AG04449 (cell line): Measurements from ENCODE around the gene DMD.
"Not testable (repeated sequence)": the region's sequence is repeated elsewhere in the genome, so short reads cannot be mapped to it uniquely, and the experiment has no call there.

Experiments
- CTCF ChIA-PET: fragments of 350-600 bp; formaldehyde crosslinking; extraction: SDS; loops from one replicate; lab custom pipeline; 2021; ENCODE audit warnings: antibody characterized with exemption; lab: Yijun Ruan, JAX
- POLR2A ChIA-PET: fragments of 400-600, 350-600 bp; formaldehyde crosslinking; extraction: SDS; loops from one replicate; lab custom pipeline; 2020; ENCODE audit warnings: antibody characterized with exemption, inconsistent platforms; lab: Yijun Ruan, JAX
- DNase-seq: peaks from one replicate; pipeline ENCODE4 v3.0.0-alpha.2; 2010; ENCODE audit warnings: low read depth, low spot score
- H3K4me3 ChIP-seq: 2 replicates; pipeline ENCODE4 v1.5.1; 2011; ENCODE audit warnings: low read depth, mild to moderate bottlenecking, control low read depth, low read length
- CTCF ChIP-seq: IDR thresholded peaks from one replicate; pipeline ENCODE4 v1.5.1; 2011; ENCODE audit warnings: mild to moderate bottlenecking, moderate library complexity, low read length, control low read depth, inconsistent platforms; ENCODE audit not compliant: insufficient read depth; ENCODE audit errors: missing control alignments

The DMD gene

GRCh38 chrX:31932769-31933168, 1278.6 kb downstream of the DMD start:
- ChIA-PET CTCF (no interaction called here), POLR2A (no interaction called here)
- no peak overlapping the region for H3K4me3 ChIP-seq
- no peak for DNase-seq
- TF ChIP-seq CTCF = no peak

- DNase-seq, POLR2A ChIA-PET, CTCF ChIA-PET, H3K4me3 ChIP-seq: not testable (repeated sequence)
These were observed 1279.0 kb downstream of the DMD start for GRCh38 chrX:31932320-31932719.

- DNase-seq = no peak
- no peak for TF ChIP-seq CTCF
- H3K4me3 ChIP-seq = no peak overlapping the region
- ChIA-PET CTCF (no interaction called here), POLR2A (no interaction called here)
These were observed 1280.1 kb downstream of the DMD start for GRCh38 chrX:31931225-31931624.

- no peak for TF ChIP-seq CTCF
- no peak for DNase-seq
- CTCF ChIA-PET = no interaction called here
- POLR2A ChIA-PET = no interaction called here
- no peak overlapping the region for H3K4me3 ChIP-seq
These were observed 1282.0 kb downstream of the DMD start for GRCh38 chrX:31929366-31929765.

GRCh38 chrX:31921236-31921635, 1290.1 kb downstream of the DMD start:
- TF ChIP-seq CTCF = no peak
- H3K4me3 ChIP-seq = no peak overlapping the region

GRCh38 chrX:31909850-31910572, 1301.3 kb downstream of the DMD start:
- DNase-seq = no peak
- ChIA-PET CTCF (no interaction called here), POLR2A (no interaction called here)
- no peak overlapping the region for H3K4me3 ChIP-seq
- no peak for TF ChIP-seq CTCF

More at GRCh38 chrX:31921236-31921635, 1290.1 kb downstream of the DMD start:
- ChIA-PET POLR2A (no interaction called here), CTCF (no interaction called here)
- DNase-seq = no peak

GRCh38 chrX:31894152-31894551, 1317.2 kb downstream of the DMD start:
- ChIA-PET CTCF (no interaction called here), POLR2A (no interaction called here)
- H3K4me3 ChIP-seq = no peak overlapping the region
- no peak for TF ChIP-seq CTCF
- no peak for DNase-seq
